ENCODE measurements around the gene UROD.
"Not testable (repeated sequence)": the region's sequence is repeated elsewhere in the genome, so short reads cannot be mapped to it uniquely, and the experiment has no call there.

Gene UROD

DNA sequence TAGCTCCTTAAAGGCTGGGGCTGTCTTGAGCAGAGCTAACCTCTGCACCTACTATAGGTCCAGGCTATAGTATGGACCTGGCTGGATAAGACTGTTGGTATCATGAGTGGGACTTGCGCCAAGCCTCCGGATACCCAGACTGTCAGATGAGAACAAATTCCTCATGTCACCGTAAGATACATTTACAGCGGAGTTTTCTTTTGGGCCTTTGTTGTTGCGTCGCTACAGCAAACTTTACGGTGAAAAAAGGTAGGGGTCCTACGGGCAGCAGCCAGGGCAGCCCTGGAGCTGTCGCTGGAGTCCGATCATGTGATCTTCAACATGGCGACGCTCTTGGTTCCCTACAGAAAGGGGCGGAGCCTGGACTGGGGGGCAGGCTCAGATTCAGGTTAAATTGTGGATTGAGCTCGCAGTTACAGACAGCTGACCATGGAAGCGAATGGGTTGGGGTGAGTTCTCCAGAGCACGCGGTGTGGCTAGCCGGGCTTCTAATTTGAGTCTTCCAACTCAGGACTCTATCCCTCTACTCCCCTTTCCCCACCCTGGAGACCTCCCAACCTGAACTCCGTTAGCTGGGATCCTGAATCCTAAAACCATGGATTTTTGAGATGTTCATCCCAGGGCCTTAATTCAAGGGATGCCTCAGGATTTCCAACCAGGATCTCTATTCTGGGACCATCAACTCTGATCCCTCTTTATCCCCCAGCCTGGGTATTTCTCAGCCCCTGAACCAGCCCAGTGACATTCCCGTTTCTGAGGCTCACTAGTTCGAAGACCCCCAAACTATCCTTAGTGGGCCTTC lies at the start of gene UROD:
Gene UROD, plus strand, starts transcription at position 418 of the 802 bp plus-strand sequence. Its CDS starts 12 bp downstream, at position 430.
- peak; percentile 93 for DNase-seq (ENCODE audit: low read depth, low spot score)

- no peak for DNase-seq (ENCODE audit: low read depth, low spot score)
Observed at GRCh38 chr1:44962729-44963128, 49.3 kb upstream of the UROD start.

DNA sequence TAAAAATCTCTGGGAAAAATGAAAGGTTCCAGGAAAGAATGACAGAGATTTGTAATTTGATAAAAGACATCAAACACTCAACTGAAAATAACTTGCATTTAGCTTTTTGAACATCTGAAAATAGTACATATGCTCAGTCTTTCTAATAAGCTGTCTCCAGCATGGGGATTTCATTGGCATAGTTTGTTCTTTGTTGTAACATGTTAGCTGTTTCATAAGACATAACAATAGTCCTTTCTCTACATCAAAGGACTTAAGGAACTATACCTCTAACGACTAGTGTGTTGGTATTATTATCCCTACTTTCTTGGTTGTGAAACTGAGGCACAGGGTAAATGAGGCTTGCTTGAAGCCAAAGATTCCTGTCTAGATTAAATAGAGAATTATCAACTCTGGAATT lies 47.7 kb upstream of the UROD start:
- no peak for DNase-seq (ENCODE audit: low read depth, low spot score)

GRCh38 chr1:44970317-44970716 lies 41.7 kb upstream of the UROD start:
- DNase-seq (ENCODE audit: low read depth, low spot score), result no peak

GRCh38 chr1:44973645-44974044 lies 38.4 kb upstream of the UROD start:
- DNase-seq (ENCODE audit: low read depth, low spot score), result no peak

DNA sequence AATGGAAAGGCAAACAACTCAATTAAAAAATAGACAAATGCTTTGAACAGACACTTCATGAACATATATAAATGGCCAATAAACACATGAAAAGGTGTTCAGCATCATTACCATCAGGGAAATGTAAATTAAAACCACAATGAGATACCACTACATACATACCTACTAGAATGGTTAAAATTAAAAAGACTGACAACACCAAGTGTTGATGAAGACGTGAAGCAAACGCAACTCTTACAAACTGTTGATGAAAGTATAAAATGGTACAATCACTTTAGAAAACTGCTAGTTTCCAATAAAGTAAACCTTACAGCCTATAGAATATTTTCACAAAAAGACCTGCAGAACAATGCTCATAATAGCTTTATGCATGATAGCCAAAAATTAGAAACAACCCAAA lies 35.8 kb upstream of the UROD start:
- DNase-seq (ENCODE audit: low read depth, low spot score), result no peak

DNA sequence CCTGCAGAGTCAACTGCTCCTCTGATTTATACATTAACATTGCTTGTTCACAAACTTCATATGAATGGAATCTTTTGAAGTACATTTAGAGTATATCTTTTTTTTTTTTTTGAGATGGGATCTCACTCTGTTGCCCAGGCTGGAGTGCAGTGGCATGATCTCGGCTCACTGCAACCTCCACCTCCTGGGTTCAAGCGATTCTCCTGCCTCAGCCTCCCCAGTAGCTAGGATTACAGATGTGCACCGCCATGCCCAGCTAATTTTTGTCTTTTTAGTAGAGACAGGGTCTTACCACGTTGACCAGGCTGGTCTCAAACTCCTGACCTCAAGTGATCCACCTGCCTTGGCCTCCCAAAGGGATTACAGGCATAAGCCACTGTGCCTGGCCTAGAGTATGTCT lies 34.7 kb upstream of the UROD start:
- not testable (repeated sequence) for DNase-seq (ENCODE audit: low read depth, low spot score)

- DNase-seq (ENCODE audit: low read depth, low spot score), result no peak
Observed at GRCh38 chr1:44985747-44986359, 26.2 kb upstream of the UROD start.

DNA sequence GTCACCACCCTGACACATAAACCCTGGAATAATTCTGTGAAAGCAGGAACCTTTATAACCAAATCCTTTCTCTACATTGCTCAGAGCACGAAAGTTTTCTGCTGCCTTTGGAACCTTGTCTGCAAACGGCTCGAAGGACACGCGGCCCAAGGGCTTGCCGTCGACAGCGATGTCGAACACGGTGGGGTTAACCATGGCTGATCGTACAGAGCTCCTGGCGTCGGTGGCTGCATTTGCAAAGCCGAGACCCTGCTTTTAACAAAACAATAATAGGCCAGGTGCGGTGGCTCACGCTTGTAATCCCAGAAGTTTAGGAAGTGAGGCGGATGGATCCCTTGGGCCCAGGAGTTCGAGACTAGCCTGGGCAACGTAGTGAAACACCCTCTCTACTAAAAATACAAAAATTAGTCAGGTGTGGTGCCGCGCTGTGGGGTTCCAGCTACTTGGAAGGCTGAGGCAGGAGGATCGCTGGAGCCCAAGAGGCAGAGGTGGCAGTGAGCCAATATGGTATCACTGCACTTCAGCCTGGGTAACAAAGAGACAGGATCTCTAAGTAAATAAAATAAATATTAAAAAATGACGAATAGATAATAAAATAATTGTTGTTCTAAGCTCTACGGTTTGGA lies 23.4 kb upstream of the UROD start:
- DNase-seq (ENCODE audit: low read depth, low spot score), result no peak

GRCh38 chr1:44994309-44994898 lies 17.6 kb upstream of the UROD start:
- no peak for DNase-seq (ENCODE audit: low read depth, low spot score)

GRCh38 chr1:44995467-44996238 lies 16.4 kb upstream of the UROD start:
- no peak for DNase-seq (ENCODE audit: low read depth, low spot score)

- DNase-seq (ENCODE audit: low read depth, low spot score), result no peak
Observed at GRCh38 chr1:44999232-44999631, 12.8 kb upstream of the UROD start.

DNA sequence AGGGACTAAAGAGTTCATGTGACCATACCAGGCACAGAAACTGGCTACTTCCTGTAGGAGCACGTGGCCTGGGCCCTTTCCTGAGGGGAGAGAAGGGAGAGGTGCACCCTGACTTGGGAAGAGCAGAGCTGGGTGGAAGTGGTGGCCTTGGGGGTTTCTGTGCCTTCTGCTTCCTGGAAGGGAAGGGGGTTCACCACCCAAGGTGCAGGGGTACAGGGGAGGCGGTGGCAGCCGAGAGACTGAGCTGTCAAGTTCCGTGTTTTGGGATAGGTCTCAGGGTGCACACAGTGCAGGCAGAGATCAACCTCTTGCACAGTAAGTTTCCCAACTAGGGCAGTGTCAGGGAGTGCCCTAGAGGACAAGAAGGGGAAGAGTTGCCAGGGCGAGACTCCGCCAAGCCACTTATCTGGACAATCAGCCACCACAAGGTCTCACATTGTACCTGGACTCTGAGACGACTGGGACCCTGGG lies 11.0 kb upstream of the UROD start:
- no peak for DNase-seq (ENCODE audit: low read depth, low spot score)

GRCh38 chr1:45001576-45001975 lies 10.5 kb upstream of the UROD start:
- DNase-seq (ENCODE audit: low read depth, low spot score), result not testable (repeated sequence)

- DNase-seq (ENCODE audit: low read depth, low spot score), result no peak
Observed at GRCh38 chr1:45002650-45003645, 9.1 kb upstream of the UROD start.

DNA sequence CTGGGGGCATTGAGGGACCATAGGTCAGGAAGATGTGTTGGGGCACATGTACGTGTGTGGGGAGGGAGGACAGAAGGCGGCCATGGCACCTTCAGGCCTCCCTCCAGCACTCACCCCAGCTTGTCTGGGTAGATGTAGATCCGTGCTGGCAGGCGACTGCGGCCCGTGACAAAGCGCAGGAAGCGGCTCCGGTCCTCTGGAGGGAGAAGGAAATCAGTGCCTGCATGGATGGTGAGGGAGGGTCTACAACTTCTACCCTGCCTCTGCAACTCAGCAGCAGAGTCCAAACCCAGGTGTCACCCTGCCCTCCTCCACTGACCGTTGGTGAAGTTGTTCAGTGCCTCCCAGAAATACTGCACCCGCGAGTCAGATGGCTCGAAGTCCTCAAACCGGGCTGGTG lies 8.3 kb upstream of the UROD start:
- DNase-seq (ENCODE audit: low read depth, low spot score), result no peak

DNA sequence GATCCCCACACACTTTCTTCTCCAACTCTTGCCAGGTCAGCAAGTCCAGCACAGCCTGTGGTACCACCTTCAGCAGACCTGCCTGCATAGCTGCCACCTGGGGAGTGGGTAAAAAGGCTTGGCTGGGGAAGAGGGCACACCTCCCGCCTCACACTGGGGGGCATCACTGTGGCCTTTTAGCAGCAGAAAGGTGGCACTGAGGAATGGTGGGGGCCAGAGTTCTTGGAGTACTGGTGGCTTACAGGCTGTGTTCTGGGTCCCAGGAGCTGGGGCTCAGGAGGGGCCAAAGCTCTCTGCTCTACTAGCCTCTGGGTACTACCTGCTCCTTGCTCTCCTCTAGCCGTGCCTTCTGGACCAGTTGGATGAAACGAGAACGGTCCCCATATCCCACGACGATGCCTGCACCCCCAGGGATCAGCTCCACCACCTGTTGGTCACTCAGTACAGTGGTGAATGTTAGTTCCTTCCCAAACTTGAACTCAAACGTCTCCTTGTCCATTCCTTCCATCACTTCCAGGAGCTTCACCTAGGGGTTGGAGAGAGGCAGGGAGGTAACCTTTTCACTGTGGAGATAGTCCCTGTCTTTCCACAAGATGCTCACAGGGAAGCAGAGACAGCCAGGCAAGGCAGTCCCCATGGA lies 7.7 kb upstream of the UROD start:
- DNase-seq (ENCODE audit: low read depth, low spot score), result no peak

DNA sequence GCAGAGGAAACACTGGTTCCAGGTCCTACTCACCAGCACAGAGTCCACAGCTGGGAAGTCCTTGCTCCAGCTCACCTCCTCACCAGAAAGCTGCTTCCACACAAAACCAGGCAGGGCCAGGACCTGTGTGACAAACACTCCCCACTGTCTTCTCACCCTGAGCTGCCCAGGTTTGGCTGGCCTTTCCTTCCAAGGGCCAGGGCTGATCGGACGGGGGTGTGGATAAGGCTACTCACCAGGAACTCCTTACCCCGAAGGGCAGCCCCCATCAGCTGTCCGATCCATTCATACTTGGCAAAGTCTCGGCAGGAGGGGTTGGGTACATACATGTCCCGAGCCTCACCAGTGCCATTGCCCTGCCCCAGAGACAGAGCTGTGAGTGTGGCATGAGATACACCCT lies 6.3 kb upstream of the UROD start:
- DNase-seq (ENCODE audit: low read depth, low spot score), result no peak

GRCh38 chr1:45007311-45007710 lies 4.7 kb upstream of the UROD start:
- no peak for DNase-seq (ENCODE audit: low read depth, low spot score)

DNA sequence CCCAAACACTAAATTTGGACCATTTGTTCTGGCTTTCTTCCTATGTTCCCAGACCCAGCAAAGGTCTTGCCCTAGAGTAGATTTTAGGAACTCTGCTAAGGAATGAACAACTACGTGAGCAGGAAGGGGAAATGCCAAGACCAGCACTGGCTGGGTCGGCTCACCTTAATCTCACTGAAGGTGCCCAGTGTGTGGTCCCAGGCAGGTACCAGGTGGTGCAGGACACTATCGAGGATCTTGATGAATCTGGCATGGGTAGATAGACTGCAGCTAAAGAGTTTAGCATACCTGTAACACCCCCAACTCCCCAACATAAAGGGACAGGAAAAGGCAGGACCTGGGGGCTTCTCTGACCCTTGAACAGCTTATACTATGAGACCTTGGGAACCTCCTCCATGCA lies 4.0 kb upstream of the UROD start:
- DNase-seq (ENCODE audit: low read depth, low spot score), result no peak

Data from iPS DF 19.7 (cell line).